Measurements from ENCODE around the gene ANKRD24. TPM values are rescaled to one million over a fixed set of nuclear protein-coding genes. Genes with fewer than 3 reads are reported as not detected.
"Not testable (repeated sequence)": the region's sequence is repeated elsewhere in the genome, so short reads cannot be mapped to it uniquely, and the experiment has no call there.

Gene ANKRD24
- total and polyA plus RNA-seq, 4 donors: 0.28 to 2.5 (median 1.4) TPM

DNA sequence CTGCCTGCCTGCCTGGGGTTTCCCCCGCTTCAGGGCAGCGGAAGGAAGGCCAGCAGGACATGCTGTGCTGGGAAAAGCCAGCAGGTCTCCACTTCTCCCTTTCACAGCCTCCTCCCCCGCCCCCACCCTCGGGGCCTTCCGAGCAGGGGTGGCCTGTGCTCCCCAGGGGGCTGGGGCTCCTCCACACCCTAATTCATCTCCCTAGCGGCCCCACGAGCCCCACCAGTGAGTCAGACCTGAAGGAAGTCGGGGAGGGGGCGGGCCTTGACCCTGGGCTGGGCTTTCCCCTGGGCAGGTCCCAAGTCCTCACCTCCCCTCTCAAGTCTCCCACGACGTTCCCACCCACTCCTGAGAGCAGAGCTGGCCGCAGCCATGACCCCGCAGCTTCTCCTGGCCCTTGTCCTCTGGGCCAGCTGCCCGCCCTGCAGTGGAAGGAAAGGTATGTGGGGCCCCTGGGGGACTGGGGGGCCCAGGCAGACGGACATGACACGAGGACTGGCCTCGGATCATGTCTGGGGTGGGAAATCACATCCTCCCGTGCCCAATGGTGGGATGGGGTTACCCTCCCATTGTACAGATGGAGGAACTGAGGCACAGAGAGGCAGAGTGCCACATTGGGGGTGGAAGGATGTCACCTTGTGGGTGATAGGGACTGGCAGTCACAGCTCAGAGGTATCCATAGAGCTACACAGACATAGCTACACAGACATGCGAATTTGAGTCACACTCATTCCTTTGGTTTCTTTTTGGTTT is 46.9 kb downstream of the ANKRD24 start, which contains the start of gene EBI3:
Gene EBI3, plus strand, starts transcription at position 345 of the 753 bp plus-strand sequence. Its CDS starts 28 bp downstream, at position 373.
- no peak within 1 kb of the TSS for H3K27ac ChIP-seq (ENCODE audit: low read depth in 1 of 2, low read length in 2 of 2)

DNA sequence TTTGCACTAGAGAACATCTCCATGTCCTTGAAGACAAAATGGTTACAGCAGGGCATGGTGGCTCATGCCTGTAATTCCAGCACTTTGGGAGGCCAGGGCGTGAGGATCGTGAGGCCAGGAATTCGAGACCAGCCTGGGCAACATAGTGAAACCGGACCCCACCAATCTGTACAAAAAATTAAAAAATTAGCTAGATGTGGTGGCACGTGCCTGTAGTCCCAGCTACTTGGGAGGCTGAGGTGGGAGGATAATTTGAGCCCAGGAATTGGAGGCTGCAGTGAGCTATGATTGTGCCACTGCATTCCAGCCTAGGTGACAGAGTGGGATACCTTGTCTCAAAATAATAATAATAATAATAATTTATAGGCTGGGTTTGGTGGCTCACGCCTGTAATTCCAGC is 47.7 kb downstream of the ANKRD24 start:
- 88% methylated on average over 6 of the region's 6 CpGs for WGBS
- not testable (repeated sequence) for H3K36me3 ChIP-seq (ENCODE audit: control insufficient read depth in 4 of 4, insufficient read depth in 3 of 4, low read depth in 1 of 4, low read length in 3 of 4); H3K27ac ChIP-seq (ENCODE audit: low read depth in 1 of 2, low read length in 2 of 2); H3K9me3 ChIP-seq (ENCODE audit: control insufficient read depth in 4 of 4, low read length in 3 of 4); H3K27me3 ChIP-seq (ENCODE audit: control insufficient read depth in 4 of 4, insufficient read depth in 4 of 4, low read length in 3 of 4); H3K4me3 ChIP-seq (ENCODE audit: low read depth in 1 of 3, low read length in 3 of 3); DNase-seq (ENCODE audit: low spot score); H3K4me1 ChIP-seq (ENCODE audit: control insufficient read depth in 4 of 4, insufficient read depth in 4 of 4, low read length in 3 of 4); H3K9ac ChIP-seq (ENCODE audit: low read depth in 1 of 2, low read length in 2 of 2)

More for the DNA sequence above, 46.9 kb downstream of the ANKRD24 start, which contains the start of gene EBI3:
- Histone ChIP-seq H3K4me1 (ENCODE audit: control insufficient read depth in 4 of 4, insufficient read depth in 4 of 4, low read length in 3 of 4) (peaks cover 0 to 6% (median 0%) of the 10 kb centered on the region in 4 donors), H3K36me3 (ENCODE audit: control insufficient read depth in 4 of 4, insufficient read depth in 3 of 4, low read depth in 1 of 4, low read length in 3 of 4) (no peaks in the 10 kb centered on the region), H3K9ac (ENCODE audit: low read depth in 1 of 2, low read length in 2 of 2) (no peak within 1 kb of the TSS), H3K9me3 (ENCODE audit: control insufficient read depth in 4 of 4, low read length in 3 of 4) (no peaks in the 10 kb centered on the region), H3K27me3 (ENCODE audit: control insufficient read depth in 4 of 4, insufficient read depth in 4 of 4, low read length in 3 of 4) (peaks cover 0 to 2% (median 0%) of the 10 kb centered on the region in 4 donors), H3K4me3 (ENCODE audit: low read depth in 1 of 3, low read length in 3 of 3) (peak within 1 kb of the TSS in 1 of 3 donors; percentile 2)
- 21% methylated on average over 19 of the region's 19 CpGs for WGBS
- TF ChIP-seq TAF1 (conservative IDR thresholded peaks at IDR 0.05) (no peak), JUND (IDR thresholded peaks at IDR 0.05) (no peak), GABPA (IDR thresholded peaks at IDR 0.05 in 1 of 2, conservative IDR thresholded peaks at IDR 0.05 in 1 of 2) (no peak), YY1 (IDR thresholded peaks at IDR 0.05) (no peak)
- no peak for DNase-seq (ENCODE audit: low spot score)

DNA sequence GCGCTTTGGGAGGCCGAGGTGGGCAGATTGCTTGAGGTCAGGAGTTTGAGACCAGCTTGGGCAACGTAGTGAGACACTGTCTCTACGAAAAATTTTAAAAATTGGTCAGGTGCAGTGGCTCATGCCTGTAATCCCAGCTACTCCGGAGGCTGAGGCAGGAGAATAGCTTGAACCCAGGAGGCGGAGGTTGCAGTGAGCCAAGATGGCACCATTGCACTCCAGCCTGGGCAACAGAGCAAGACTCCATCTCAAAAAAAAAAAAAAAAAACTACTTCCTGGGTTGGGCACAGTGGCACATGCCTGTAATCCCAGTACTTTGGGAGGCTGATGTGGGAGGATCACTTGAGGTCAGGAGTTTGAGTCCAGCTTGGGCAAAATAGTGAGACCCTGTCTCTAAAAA is 49.0 kb downstream of the ANKRD24 start:
- not testable (repeated sequence) for H3K27me3 ChIP-seq (ENCODE audit: control insufficient read depth in 4 of 4, insufficient read depth in 4 of 4, low read length in 3 of 4); DNase-seq (ENCODE audit: low spot score); H3K27ac ChIP-seq (ENCODE audit: low read depth in 1 of 2, low read length in 2 of 2); H3K36me3 ChIP-seq (ENCODE audit: control insufficient read depth in 4 of 4, insufficient read depth in 3 of 4, low read depth in 1 of 4, low read length in 3 of 4); H3K4me3 ChIP-seq (ENCODE audit: low read depth in 1 of 3, low read length in 3 of 3); H3K9ac ChIP-seq (ENCODE audit: low read depth in 1 of 2, low read length in 2 of 2); H3K4me1 ChIP-seq (ENCODE audit: control insufficient read depth in 4 of 4, insufficient read depth in 4 of 4, low read length in 3 of 4); H3K9me3 ChIP-seq (ENCODE audit: control insufficient read depth in 4 of 4, low read length in 3 of 4)
- WGBS: 92% methylated on average over 6 of the region's 6 CpGs

GRCh38 chr19:4232139-4232538 is 49.6 kb downstream of the ANKRD24 start:
- H3K4me1 ChIP-seq (ENCODE audit: control insufficient read depth in 4 of 4, insufficient read depth in 4 of 4, low read length in 3 of 4); H3K9ac ChIP-seq (ENCODE audit: low read depth in 1 of 2, low read length in 2 of 2); H3K27me3 ChIP-seq (ENCODE audit: control insufficient read depth in 4 of 4, insufficient read depth in 4 of 4, low read length in 3 of 4); H3K27ac ChIP-seq (ENCODE audit: low read depth in 1 of 2, low read length in 2 of 2); H3K36me3 ChIP-seq (ENCODE audit: control insufficient read depth in 4 of 4, insufficient read depth in 3 of 4, low read depth in 1 of 4, low read length in 3 of 4); DNase-seq (ENCODE audit: low spot score); H3K9me3 ChIP-seq (ENCODE audit: control insufficient read depth in 4 of 4, low read length in 3 of 4); H3K4me3 ChIP-seq (ENCODE audit: low read depth in 1 of 3, low read length in 3 of 3): not testable (repeated sequence)
- WGBS: 85% methylated on average over 5 of the region's 5 CpGs

- Histone ChIP-seq H3K9ac (ENCODE audit: low read depth in 1 of 2, low read length in 2 of 2) (no peak overlapping the region), H3K4me1 (ENCODE audit: control insufficient read depth in 4 of 4, insufficient read depth in 4 of 4, low read length in 3 of 4) (peaks cover 0 to 6% (median 0%) of the 10 kb centered on the region in 4 donors), H3K27me3 (ENCODE audit: control insufficient read depth in 4 of 4, insufficient read depth in 4 of 4, low read length in 3 of 4) (peaks cover 0 to 2% (median 0%) of the 10 kb centered on the region in 4 donors), H3K9me3 (ENCODE audit: control insufficient read depth in 4 of 4, low read length in 3 of 4) (no peaks in the 10 kb centered on the region), H3K4me3 (ENCODE audit: low read depth in 1 of 3, low read length in 3 of 3) (no peak overlapping the region), H3K36me3 (ENCODE audit: control insufficient read depth in 4 of 4, insufficient read depth in 3 of 4, low read depth in 1 of 4, low read length in 3 of 4) (no peaks in the 10 kb centered on the region), H3K27ac (ENCODE audit: low read depth in 1 of 2, low read length in 2 of 2) (no peak overlapping the region)
- TF ChIP-seq REST (IDR thresholded peaks at IDR 0.05) (no peak), GABPA (IDR thresholded peaks at IDR 0.05 in 1 of 2, conservative IDR thresholded peaks at IDR 0.05 in 1 of 2) (no peak), CTCF (IDR thresholded peaks at IDR 0.05; ENCODE audit: low read depth, low read length, missing input control) (no peak), FOXA1 (IDR thresholded peaks at IDR 0.05) (no peak), NR2F2 (IDR thresholded peaks at IDR 0.05) (no peak), SP1 (IDR thresholded peaks at IDR 0.05) (no peak)
- TF ChIP-seq, protein P1, sequence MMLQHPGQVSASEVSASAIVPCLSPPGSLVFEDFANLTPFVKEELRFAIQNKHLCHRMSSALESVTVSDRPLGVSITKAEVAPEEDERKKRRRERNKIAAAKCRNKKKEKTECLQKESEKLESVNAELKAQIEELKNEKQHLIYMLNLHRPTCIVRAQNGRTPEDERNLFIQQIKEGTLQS (IDR thresholded peaks at IDR 0.05): no peak
- 51% methylated on average over 21 of the region's 21 CpGs for WGBS
- DNase-seq (ENCODE audit: low spot score): no peak
Measured at GRCh38 chr19:4232614-4233281, 50.3 kb downstream of the ANKRD24 start.

Data from liver (tissue), 9 donors.